Skin of body (tissue), 2 donors: ENCODE data around the gene USPL1. TPM values are rescaled to one million over a fixed set of nuclear protein-coding genes. Genes with fewer than 3 reads are reported as not detected.
"Not testable (repeated sequence)": the region's sequence is repeated elsewhere in the genome, so short reads cannot be mapped to it uniquely, and the experiment has no call there.

Experiments used
- DNase-seq: peaks from one replicate; lab custom pipeline; 2025; lab: John Stamatoyannopoulos, UW
- total RNA-seq: library from RNA; depleted of rRNA; stranded (reverse); fragments of >200 nt; gene quantifications from one replicate; pipeline ENCODE4 v1.2.3, GENCODE V29; 2014

The USPL1 gene
- total RNA-seq = 22.7 TPM

DNA sequence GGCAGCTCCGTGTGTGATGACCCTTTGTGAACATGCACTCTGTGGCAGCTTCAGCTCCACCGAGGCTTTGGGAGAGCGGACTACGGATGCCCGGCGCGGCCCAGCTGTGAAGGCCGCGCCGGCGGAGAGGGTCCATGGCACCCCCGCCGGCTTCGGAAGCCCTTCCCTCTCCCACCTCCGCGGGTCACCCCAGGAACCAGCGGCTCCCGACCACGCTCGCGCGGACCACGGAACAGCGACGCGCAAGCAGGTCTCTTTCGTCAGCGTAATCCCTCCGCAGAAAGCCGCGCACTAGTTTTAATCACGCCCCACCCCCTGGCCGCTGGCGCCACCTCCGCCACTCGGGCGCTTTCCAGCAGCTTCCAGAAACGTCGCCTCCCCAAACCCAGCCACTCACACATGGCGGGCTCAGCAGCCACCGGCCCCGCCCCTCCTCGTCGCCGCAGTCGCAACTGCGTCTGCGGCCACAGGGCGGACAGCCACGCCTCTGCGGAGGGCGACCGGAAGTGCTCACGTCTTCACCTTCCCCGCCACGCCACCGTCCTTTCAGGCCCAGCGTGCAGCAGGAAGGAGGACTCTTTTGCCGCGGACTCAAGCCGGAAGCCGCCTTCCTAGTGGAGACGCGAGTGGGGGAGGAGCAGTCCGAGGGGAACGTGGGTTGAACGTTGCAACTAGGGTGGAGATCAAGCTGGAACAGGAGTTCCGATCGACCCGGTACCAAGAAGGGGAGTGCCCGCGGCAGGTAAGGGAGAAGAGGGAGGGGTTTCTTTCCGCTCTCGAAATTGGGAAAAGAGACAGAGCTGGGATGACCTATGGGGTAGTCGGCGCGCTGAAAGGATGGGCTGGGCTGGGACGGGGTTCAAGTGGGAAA is at the start of gene USPL1:
TSS of gene USPL1 (plus strand) at position 606 of the 871 bp plus-strand sequence. CDS start 3,221 bp downstream, outside the sequence.
- peak; percentile 100 for DNase-seq

GRCh38 chr13:30569901-30570576 is 47.7 kb upstream of the USPL1 start:
- DNase-seq = no peak

- no peak for DNase-seq
Measured at GRCh38 chr13:30570691-30571090, 47.0 kb upstream of the USPL1 start.

DNA sequence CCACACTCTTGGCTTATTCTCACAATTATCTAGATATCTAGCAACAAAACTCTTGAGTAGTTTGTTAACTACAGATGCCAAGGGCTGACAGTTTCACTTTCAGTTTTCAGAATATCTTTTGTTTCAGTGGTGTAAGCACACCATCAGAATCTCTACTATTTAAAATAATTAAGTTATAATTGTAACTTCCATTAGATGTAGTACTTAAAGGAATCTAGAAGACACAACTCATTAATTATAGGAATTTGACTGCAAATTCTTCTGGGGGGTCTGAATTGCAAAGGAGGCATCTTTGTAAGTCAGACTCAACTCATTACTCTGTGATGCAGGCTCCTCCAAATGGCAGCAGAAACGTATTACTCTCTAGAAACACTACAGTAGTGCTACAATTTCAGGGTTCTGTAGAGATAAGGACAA is 44.9 kb upstream of the USPL1 start:
- peak; percentile 88 for DNase-seq

- DNase-seq = no peak
Measured at GRCh38 chr13:30576528-30576927, 41.2 kb upstream of the USPL1 start.

DNA sequence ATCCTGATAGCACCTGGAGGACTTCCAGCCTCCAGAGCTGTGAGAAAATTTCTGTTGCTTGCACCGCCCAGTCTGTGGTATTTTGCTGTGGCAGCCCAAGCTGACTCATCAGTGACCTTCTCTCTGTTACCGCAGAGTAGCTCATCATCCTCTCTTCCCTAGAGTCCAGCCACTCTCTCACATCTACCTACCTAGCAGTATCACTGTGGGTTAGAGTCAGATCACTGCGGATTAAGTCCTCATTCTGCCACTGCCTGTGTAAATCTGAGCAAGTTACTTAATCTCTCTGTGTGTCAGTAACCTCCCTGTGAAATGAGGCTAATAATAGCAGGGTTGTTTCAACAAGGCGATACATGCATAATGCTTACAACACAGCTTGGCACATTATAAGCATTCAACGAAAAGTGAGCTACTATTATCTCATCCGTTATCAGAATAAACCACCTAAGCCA is 40.3 kb upstream of the USPL1 start:
- no peak for DNase-seq

- no peak for DNase-seq
Measured at GRCh38 chr13:30580852-30581502, 36.7 kb upstream of the USPL1 start.

DNA sequence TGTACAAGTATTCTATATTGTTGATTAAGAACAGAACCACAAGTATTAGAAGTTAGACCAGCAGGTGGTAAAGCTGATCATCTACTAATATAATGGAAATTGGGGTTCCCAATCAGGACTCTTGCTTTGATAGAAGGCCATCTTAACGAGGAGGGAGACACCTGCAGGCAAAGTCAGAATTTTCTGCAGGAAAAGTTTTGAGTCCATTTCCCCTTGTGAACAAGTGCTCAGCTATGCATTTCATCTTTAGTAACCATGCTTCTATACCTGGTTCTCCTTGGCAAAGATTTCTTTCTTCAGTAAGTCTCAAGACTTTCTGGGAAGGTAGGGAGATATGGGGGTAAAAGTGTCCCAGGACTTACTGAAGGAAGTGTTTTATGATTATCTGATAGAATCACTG is 36.1 kb upstream of the USPL1 start:
- no peak for DNase-seq

- no peak for DNase-seq
Measured at GRCh38 chr13:30584051-30584731, 33.5 kb upstream of the USPL1 start.

DNA sequence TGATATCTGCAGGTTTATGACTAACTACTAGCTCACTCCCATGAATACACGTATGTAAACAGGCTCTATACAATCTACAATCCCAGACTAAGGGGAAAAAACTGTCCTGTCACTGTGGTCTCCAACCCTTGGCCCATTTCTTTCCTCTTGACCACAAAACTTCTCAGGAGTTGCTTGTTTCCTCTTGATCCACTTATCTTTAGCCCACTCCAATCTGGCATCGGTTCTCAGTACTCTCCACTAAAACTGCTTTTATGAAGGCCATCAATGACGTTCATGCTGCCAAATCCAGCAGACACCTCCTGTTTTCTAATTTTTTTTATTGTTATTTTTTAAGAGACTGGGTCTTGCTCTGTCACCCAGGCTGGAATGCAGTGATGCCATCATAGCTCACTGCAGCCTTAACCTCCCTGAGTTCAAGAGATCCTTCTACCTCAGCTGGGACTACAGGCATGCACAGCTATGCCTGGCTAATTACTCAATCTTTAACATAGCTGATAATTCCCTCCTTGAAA is 31.9 kb upstream of the USPL1 start:
- no peak for DNase-seq

DNA sequence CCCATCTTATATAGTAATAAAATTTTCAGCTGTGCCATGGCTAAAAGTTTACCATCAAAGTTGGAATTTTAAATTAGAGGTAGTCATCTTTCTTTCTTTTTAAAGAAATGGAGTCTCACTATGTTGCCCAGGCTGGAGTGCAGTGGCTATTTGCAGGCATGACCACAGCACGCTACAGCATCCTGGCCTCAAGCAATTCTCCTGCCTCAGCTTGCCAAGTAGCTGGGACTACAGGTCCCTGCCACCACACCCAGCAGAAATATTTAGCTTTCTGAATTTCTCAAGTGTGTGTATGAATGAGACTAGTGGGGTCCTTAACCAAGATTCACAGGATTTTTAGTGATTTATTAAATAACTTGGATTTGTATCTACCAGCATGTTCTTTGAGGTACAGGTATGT is 30.5 kb upstream of the USPL1 start:
- no peak for DNase-seq

GRCh38 chr13:30587739-30588138 is 30.0 kb upstream of the USPL1 start:
- DNase-seq = peak; percentile 16

- no peak for DNase-seq
Measured at GRCh38 chr13:30593001-30593400, 24.7 kb upstream of the USPL1 start.

GRCh38 chr13:30600496-30600895 is 17.2 kb upstream of the USPL1 start:
- no peak for DNase-seq

GRCh38 chr13:30601836-30602235 is 15.9 kb upstream of the USPL1 start:
- no peak for DNase-seq

DNA sequence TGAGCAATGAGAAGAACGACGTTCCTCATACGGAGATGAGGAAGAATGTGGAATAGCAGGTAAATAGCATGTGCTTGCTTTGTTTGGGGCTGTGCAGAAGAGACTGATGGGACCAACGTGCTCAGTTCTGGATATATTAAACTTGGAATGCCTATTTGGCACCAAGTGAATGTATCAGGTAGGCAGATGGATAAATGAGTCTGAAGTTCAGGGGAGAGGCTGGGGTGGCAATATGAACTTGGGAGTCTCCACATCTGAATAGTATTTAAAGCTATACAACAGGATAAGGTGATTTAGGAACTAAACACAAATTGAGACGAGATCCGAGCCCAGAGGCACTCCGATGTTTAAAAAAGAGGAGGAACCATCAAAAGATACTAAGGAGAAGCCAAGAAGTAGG is 12.7 kb upstream of the USPL1 start:
- no peak for DNase-seq

- not testable (repeated sequence) for DNase-seq
Measured at GRCh38 chr13:30607186-30607585, 10.5 kb upstream of the USPL1 start.

DNA sequence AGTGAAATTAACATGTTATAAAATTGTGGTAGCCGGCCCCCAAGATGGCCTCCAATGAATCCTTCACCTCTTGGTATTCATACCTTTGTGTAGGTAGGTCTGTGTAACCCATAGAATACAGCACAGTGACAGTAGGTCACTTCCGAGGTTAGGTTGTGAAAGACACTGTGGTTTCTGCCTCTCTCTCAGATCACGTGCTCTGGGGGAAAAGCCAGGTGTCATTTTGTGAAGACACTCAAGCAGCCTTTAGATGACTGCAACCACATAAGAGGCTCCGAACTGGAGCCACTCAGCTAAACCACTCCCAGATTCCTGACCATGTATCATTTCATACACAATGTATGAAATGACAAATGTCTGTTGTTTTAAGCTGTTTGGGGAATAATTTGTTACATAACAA is 9.8 kb upstream of the USPL1 start:
- no peak for DNase-seq

- DNase-seq = peak; percentile 12
Measured at GRCh38 chr13:30608364-30608763, 9.4 kb upstream of the USPL1 start.

GRCh38 chr13:30610311-30610710 is 7.4 kb upstream of the USPL1 start:
- DNase-seq = no peak

DNA sequence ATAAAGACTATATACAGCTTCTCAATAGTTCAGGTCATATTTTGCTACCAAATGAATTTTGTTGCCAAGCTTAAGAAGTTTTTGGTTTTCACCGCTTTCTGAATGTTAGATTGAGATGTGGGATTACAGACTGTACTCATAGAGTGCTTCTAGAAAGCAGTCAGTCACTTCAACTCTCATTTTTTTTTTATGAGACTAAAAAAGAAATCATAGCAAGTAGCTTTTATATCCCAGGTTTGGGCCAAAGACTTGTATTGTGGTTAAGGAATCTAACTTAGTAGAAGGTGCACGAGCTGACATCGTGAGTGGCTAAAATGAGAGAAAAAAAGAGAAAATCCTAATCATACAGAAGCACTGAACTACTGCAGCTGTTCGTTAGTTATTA is 2.2 kb upstream of the USPL1 start:
- peak; percentile 66 for DNase-seq
